GM18517 (cell line): Measurements from ENCODE around the gene PLEKHM2.

Experiments used
- ATAC-seq: cut with Tn5 transposase; IDR thresholded peaks from one replicate; pipeline ENCODE4 v1.9.1; 2021; ENCODE audit warnings: mild to moderate bottlenecking, moderate library complexity; ENCODE audit not compliant: unreplicated experiment

Gene PLEKHM2

DNA sequence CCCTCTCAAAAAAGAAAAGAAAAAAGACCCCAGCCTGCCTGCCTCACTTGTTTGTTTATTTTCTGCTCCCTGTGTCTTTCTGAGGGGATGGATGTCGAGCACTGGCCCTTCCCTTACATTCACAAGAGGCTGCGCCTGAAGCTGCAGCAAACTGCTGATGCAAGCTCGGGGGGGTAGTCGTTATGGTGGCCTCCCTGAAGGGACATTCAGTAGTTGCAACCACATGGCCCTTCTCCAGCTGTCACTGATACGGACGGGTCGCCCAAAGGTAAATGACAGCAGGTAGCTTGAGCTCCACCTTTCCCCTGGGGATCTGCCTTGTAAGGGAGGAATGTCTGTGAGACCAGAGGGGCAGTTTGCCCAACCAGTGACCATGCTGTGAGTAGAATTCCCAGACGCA lies 17.7 kb downstream of the PLEKHM2 start:
- ATAC-seq = no peak

DNA sequence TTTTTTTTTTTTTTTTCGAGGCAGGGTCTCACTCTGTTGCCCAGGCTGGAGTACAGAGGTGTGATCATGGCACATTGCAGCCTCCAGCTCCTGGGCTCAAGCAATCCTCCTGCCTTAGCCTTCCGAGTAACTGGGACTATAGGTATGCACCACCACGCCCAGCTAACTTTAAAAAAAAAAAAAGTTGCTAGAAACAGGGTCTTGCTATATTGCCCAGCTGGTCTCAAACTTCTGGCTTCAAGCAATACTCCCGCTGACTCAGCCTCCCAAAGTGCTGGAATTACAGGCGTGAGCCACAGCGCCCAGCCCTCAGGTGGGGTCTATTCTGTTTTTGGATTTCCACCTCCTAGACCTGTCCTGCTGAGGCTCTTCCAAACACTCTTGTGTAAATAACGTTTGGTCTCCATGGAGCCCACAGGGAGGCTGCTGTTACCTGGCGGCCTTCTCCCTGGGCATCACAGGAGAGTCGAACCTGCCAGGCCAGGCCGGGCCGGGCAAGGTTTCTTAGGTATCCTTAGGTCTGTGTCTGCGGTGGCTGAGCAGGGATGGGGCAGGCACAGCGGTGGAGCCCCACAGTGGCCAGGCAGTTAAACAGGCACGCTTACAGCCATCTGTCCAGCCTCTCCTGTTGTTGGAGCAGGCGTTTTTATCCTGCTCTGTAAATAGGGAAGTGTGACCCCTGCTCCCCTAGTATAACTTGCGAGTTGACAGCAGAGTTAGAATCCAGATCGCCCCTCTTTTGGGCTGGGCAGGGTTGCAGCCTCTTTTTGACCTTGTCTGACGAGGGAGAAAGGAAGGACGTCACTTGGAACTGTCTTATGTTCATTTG lies 18.8 kb downstream of the PLEKHM2 start:
- no peak for ATAC-seq

DNA sequence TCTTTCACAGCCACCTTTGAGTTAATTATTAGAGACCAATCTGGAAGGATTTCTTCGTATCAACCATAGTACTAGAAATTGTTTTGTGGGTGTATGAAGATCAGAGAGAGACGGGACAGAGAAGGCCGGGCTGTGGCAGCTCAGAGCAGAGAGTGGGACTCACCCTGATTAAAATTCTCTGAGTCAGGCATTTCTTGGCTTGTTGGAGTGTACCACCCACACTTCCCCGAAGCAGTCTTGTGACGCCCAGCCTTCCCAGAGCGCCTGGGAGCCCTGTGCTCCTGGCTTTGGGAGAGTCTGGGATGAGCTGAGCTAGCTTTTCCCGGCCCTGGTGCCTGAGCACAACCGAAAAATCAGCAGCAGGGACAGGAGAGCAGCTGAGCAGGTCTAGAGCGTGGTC lies 19.4 kb downstream of the PLEKHM2 start:
- ATAC-seq = no peak

DNA sequence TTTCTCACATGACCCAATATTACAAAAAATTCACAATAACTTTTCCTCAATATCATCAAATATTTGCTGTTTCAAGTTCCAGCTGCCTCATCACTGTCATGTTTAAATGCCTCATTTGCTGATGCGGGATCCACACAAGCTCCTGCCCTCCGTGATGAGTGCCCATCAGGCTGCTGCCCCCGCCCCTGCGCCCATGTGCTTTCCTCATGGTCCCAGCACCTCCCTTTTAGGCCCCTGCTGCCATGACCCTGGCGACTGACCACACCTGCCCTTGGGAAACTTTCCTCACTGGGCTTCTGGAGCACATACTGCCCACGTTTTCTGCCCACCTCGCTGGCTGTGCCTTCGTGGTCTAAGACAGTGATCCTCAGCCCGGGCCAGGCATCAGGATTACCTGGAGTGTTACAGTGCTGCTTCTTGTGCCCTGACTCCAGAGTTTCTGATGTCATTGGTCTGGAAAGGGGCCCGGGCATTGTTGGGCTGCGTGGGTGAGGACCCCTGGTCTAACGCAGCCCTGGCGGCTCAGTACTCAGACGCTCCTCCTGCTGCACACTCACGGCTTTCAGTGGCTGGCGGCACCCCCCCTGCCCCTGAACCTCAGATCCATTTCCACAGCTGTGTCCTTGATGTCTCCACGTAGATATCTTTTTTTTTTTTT lies 20.5 kb downstream of the PLEKHM2 start:
- ATAC-seq = no peak

DNA sequence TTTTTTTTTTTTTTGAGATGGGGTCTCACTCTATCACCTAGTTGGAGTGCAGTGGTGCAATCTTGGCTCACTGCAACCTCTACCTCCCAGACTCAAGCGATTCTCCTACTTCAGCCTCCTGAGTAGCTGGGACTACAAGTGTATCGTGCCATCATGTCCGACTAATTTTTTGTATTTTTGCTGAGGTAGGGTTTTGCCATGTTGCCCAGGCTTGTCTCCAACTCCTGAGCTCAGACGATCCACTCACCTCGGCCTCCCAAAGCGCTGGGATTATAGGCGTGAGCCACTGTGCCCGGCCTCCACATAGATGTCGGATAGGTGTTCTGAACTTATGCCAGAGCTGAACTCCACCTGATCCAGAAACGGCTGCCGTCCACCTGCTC lies 21.1 kb downstream of the PLEKHM2 start:
- no peak for ATAC-seq

DNA sequence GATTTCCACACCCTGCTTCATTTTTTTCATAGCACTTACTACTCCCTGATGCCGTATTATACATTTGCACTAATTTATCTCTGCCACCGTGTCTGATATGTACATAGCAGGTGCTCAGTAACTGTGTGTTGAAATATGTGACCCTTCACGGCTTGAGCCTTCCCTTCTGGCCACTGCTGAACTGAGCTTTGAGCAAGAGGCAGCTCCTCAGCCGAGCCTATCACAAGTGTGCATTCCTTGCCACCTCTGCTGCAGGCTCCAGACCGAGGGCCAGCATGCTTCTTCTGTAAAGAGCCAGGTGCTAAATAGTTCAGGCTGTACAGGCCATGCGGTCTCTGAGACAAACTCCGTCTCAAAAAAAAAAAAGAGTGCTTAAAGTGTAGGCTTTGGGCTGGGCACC lies 22.6 kb downstream of the PLEKHM2 start:
- no peak for ATAC-seq

DNA sequence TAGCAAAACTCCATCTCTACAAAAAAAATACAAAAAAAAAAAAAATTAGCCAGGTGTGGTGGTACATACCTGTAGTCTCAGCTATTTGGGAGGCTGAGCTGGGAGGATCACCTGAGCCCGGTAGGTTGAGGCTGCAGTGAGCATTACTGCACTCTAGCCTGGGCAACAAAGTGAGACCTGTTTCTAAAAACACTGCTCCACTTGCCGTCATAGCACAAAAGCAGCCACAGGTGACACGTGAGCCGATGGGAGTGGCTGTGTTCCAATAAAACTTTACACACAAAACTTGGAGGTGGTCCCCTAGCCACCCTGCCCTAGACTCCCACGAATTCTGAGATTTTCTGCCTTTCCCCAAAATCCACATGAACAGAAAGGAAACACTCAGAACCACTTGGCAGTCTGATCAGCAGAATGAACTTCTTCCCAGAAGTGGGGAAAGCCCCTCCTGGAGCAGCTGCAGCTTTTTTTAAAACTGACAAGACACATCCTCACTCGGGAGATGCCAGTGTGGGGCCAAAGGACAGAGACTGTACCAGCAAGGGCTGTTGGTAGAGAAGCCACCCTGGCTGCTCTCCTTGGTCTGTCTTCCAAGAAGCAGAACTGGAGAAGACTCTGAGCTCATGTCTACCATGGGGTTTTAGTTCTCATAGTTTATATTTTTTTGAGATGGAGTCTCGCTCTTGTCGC lies 23.3 kb downstream of the PLEKHM2 start:
- no peak for ATAC-seq

DNA sequence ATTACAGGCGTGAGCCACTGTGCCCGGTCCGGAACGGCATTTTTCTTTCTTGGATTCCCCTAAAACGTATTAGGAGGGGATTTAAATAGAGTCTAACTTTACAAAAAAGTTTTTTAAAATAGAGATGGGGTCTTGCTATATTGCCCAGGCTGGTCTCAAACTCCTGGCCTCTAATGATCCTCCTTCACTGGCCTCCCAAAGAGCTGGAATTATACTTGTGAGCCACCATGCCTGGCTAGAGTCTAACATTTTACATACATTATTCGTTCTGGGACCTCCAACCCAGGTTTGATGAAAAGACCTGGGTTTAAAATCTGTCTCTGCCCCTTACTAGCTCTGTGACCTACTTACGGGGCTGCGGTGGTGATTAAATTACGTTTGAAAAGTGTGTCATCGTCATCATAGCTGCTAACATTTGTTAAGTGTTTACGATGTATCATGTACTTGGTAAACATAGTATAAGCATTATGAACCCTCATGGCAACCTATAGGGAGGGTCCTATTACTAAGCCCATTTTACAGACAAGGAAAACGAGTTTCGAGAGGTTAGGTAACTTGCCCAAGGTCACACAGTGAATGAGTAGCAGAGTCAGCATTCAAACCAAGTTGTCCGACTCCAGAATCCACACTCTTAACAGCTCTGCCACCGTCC lies 24.5 kb downstream of the PLEKHM2 start:
- no peak for ATAC-seq

DNA sequence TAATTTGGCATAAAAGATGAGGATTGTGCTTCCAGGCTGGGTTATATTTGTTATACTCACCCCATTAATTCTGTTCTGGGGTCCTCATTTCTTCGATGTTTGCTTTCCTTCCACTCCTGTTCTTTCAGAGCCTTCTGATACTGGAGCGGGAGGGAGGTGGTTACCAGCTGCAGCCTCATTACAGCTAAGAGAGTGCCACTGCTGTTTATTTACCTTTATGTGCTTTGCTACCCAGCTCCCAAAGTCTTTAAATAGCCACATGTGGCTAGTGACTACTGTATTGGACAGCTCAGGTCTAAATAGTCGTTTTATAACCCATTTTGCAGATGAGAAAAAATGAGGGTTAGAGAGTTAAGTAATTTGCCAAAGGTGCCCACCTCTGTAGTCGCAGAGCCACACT lies 25.1 kb downstream of the PLEKHM2 start:
- no peak for ATAC-seq

DNA sequence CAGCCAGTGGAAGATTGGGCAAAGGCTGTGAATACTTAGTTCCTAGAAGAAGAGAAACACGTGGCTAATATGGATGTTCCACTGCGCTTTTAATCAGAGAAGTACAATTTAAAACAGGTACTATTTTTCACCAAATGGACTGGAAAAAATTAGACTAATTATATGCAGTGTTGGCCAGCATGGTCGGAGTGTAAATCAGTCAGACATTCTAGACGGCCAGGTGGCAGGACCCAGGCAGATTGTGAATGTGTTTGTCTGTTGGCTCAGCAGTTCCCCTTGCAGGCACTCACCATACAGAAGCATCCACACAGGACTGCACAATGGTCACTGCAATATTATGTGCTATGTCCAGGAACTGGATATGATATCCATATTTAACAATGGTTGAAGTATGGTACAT lies 28.0 kb downstream of the PLEKHM2 start:
- no peak for ATAC-seq

DNA sequence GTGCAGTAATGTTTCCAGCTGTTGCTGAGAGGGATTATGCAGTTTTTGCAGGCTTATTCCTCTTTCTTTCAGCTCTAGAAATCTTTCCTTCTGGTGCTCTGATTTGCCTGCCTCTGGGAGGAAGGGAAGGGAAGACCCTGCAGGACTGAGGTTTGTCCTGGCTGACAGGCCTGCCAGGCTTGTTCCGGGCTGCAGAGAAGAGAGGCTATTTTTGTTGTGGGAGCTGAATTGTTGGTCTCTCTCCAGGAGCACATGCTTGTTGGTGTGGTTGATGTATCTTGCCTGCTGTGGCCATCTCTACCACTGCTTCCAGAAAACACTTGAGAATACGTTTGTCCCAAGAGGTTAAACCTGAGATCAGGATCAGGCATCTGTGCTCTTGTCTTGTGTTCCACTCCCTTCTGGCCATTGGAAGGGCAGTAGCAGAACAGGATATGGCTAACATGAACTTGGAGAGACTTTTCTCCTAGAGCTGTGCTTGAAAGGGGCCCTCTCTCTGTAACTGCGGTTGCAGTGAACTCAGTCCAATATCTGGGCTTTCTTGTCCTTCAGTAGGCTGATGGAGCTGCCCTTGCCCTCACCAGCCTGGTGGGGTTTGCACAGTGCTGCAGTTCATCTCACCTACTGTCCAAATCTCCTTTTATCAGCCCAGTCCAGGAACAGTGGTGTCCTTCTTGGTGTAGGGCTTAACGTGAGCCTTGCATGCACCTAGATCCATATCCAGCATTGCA lies 30.5 kb downstream of the PLEKHM2 start:
- ATAC-seq = no peak

DNA sequence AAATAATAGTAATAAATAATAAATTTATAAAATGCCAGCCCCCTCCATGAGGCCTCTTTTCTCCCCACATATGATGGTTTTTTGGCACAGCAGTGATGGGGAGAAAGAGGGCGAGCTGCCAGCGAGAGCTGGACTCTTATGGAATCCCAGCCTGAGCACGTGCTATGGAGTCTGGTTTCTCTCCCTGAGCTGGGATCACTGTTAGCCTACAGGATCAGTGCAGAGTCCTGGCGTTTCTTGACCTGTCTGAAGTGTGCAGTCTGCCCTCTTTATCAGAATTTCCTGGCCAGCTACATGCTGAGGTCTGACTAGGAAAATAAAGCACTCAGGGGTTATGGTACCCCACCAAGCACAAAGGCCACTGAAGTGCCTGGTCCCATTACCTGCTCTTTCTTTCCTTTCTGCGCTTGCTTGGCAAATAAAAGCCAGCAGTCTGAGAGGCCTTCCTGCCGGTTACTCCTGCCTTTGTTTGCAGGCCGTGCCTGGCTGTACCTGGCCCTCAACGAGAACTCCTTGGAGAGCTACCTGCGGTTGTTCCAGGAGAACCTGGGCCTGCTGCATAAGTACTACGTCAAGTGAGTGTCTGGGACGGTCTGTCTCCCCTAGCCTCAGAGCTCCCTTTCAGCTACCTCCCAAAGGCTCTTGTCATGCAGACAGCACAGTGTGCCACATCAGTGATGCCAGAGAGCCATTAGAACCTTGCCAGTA lies 33.5 kb downstream of the PLEKHM2 start:
- ATAC-seq = no peak

DNA sequence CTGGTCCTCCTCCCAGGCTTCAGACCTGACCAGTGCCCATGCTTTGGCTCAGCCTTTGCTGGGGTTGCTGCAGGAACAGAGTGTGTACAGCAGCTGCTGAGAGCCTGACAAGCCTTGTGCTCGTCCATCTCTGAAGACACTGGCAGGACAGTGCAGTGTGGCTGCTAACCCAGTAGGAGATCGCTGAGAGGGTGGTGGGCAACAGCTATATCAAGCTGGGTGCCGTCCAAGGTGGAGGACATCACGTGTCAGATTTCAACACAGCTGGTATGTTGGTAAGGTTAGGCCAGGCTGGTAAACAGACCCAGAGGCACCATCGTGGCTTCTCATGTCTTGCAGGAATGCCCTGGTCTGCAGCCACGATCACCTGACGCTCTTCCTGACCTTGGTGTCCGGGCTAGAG lies 34.1 kb downstream of the PLEKHM2 start:
- no peak for ATAC-seq

DNA sequence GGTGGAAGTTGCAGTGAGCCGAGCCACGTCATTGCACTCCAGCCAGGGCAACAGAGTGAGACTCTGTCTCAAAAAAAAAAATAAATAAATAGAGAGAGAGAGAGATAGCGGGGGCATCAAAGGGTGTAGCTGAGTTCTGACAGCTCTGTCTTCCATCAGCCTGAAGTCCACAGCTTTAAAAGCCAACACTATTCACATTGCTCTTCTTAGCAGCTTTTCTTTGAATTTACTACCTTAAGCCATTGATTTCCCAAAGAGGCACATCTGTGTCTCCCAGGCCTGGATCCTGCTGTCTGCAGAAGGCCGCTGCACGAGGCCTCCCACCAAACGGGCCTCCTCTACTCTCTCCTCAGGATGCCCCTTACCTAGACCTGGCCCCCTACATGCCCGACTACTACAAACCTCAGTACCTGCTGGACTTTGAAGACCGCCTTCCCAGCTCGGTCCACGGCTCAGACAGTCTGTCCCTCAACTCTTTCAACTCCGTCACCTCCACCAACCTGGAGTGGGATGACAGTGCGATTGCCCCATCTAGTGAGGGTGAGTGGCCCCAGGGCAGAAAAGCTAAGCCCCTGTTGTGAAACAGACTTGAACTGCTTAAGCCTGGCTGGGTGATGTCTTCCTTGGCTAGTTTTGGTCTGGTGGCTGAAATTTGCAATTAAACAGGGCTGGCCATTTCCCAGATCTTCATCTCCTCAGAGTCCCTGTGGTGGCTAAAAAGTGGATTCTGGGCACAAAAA lies 35.4 kb downstream of the PLEKHM2 start:
- ATAC-seq = no peak

DNA sequence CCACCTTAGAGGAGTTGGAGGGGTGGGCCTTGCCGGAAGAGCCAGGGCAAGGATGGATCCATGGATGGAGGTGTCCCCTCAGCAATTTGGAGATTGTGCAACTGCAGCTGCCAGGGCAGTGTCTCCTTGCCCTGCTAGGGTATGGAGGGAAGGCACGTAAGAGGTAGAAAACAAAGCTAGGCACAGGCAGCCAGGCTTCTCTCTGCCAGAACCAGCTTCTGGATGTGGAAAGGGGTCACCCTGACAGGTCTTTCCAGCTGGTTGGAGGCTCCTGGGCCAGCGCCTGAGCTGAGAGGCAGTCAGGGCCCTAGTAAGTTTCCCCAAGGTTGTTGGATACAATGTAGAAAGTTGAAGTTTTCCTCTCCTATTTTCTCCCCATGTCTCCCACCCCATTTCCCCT lies 36.7 kb downstream of the PLEKHM2 start:
- no peak for ATAC-seq

DNA sequence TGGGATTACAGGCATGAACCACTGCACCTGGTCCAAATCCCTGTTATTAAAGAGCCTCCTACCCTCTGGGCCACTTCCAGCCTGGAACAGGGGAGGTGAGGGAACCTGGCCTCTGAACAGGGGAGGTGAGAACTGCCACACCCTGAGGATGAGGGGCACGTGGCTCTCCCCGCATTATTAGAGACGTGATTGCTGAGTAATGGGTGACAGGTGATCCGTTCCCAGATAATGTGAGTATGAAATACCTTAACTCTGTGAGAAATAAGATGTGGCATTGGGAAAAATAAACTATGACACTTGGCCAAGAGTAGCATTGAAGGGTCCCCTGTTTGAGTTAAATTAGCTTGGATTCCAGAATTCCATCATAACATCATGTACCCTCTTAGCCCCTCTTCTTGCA lies 38.3 kb downstream of the PLEKHM2 start:
- ATAC-seq = no peak

DNA sequence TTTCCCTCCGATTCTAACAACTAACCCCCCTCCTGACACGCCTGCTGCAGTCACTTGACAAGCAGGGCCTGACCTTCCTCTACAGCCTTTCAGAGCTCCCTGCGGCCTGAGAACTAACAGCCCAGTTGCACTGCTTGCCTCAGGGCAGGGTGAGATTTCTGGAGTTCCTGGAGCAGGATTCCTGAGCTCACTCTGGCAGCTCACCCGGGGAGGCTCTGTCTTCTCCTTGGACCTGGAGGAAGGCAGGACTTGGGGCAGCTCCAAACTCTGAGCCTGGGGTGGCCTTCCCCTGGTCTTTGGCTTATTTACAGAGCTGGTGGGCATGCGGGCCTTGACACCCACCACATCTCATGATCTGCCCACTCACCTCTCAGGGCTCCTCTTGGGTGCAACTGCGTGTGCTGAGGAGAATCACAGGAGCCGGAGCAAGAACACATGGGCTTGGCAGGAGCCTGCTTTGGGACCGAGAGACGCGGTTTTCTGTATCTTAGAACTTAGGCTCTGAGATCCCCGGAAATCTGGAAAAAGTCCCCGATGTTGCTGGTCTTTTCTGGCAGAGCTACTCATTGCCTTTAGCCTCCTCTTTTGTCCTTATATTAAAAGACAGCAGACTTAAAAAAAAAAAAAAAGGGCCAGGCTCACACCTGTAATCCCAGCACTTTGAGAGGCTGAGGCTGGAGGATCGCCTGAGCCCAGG lies 38.9 kb downstream of the PLEKHM2 start:
- ATAC-seq = no peak

DNA sequence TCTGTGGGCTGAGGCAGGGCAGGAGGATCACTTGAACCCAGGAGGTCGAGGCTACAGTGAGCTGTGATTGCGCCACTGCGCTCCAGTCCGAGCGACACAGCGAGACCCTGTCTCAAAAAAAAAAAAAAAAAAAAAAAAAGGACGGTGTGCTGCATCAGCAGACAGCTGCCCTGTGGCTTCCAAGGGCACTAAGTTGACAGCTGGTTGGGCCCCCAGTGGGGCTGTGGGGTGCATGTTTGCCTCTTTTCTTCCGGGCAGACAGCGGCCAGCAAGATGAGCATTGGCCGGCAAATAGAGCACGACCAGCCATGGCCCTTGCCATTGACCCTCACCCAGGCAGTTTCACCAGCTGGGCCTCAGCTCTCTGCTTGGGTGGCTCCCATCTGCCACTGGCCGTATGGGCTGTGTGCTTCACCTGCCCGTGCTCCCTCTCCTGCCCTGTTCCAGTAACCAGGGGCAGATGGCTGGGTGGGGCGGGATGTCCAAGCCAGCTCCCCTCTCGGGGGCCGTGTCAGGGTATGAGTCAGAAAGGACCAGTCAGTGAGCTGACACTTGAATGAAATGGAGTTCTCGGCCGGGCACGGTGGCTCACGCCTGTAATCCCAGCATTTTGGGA lies 39.6 kb downstream of the PLEKHM2 start:
- no peak for ATAC-seq
